Ramos (cell line): Measurements from ENCODE around the gene TEX9.
"Not testable (repeated sequence)": the region's sequence is repeated elsewhere in the genome, so short reads cannot be mapped to it uniquely, and the experiment has no call there.

Experiments
- in situ Hi-C: fragments of 300-500 bp; cut with MboI; formaldehyde crosslinking; loops from one replicate; pipeline ENCODE4 v1.14.3; 2022; ENCODE audit warnings: low sequenced_read_pairs; ENCODE audit not compliant: unreplicated experiment

Gene TEX9

GRCh38 chr15:56358604-56359003 is 6.6 kb upstream of the TEX9 start:
- in situ Hi-C loops, result no loop called here

GRCh38 chr15:56361987-56362386 is 3.2 kb upstream of the TEX9 start:
- in situ Hi-C loops, result no loop called here

DNA sequence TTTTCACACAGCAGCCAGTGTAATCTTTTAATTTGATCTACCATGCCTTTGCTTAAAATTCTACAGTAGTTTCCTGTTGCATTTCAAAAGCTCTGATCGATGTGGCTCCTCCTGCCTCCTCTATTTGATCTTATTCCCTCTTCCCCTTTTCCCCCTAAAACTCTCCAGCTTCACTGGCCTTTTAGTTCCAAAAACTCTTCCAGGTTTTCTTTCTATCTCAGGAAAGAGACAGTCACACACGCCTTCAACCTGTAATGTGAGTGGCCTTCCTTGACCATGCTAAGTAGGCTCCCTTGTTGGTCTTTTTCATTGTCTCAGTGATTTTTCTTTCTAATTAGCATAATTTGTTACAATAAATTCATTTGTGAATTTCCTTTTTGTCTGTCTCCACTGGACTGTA is 985 bp downstream of the TEX9 start:
- in situ Hi-C loops, result no loop called here

DNA sequence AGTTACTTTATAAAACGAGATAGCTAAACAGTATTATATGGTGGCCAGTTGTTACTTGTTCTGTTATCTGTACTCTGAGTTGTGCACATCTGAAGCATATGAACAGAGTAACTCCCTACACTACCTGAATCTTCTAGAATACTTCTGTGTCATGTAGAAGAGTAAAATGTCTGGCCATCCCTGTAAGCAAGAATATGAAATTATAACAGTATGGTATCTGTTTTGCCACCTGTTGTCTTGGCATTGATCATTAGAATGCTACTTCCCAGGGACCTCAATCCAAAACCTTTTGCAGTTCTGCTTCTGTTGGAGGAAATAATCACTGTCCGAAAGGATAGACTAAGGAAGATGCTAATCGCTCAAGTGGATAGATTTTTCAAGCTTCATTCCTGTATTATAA is 1.9 kb downstream of the TEX9 start:
- in situ Hi-C loops, result no loop called here

DNA sequence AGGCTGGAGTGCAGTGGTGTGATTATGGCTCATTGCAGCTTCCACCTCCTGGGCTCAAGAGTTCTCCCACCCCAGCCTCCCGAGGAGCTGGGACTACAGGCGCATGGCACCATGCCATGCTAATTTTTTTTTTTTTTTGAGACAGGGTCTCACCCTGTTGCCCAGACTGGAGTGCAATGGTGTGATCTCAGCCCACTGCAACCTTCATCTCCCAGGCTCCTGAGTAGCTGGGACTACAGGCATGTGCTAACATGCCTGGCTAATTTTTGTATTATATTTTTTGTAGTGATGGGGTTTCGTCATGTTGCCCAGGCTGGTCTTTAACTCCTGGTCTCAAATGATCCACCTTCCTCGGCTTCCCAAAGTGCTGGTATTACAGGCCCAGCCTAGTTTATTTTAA is 4.0 kb downstream of the TEX9 start:
- in situ Hi-C loops, result no loop called here

DNA sequence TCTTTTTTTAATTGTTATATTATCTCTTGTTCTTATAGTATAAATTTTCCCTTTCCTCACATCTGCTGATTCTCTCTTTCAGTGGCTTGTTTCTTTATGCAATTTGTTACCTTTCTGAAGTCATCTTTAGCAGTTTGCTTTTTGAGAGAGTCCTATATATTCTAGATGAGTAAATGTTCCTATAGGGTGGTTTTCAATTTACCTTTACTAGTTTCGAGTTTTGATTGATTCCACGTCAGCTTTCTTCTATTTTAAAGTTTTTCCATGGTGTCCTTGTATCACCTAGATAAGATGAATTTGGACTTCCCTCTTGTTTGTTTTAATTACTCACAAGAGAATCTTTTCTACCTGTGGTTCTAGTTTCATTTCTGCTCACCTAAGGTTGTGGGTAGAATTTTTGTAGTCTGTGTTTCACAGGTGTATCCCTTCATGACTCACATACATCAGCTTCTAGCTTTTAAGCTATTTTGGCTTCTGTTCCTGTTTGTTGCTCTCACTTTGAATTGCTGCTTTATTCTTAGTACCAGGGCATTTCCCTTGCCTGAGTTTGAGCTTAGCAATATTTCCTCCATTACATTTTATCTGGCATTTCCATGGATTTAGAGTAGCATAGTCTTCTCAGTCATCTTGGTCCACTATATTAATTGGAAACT is 6.4 kb downstream of the TEX9 start:
- in situ Hi-C loops, result no loop called here

DNA sequence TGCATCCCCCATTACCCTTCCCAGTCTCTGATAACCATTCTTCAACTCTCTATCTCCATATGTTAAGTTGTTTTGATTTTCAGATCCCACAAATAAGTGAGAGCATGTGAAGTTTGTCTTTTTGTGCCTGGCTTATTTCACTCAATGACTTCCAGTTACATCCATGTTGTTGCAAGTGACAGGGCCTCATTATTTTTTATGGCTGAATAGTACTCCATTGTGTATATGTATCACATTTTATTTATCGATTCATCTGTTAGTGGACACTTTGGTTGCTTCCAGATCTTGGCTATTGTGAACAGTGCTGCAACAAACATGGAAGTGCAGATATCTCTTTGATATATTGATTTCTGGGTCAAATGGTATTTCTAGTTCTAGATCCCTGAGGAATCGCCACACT is 9.5 kb downstream of the TEX9 start:
- in situ Hi-C loops, result not testable (repeated sequence)

- in situ Hi-C loops, result not testable (repeated sequence)
Measured at GRCh38 chr15:56377822-56378221, 12.6 kb downstream of the TEX9 start.

GRCh38 chr15:56383010-56383409 is 17.8 kb downstream of the TEX9 start:
- in situ Hi-C loops, result no loop called here

GRCh38 chr15:56385908-56386307 is 20.7 kb downstream of the TEX9 start:
- in situ Hi-C loops, result no loop called here

DNA sequence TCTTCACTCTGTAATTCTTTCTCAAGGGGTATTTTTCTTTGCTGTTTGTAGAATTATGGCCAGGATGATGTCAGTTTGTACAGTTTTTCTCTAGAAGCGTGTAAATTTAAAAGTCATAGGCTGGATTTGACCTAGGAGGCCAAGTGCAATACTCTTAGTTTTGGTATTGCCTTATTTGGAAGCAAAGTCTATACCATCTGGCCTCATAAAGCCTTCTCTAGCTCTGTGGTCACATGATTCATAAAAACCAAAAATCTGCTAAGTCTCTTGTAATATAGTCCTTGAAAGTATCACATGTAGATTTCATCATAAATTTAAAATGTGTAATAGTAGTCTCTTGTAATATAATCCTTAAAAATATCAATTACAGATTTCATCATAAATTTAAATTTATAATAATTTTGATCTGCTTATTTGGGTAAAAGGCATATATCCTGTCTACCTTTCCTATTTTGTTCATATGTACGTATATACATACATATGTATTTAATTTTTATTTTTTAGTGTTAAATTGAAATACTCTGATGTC is 25.6 kb downstream of the TEX9 start:
- in situ Hi-C loops, result no loop called here

DNA sequence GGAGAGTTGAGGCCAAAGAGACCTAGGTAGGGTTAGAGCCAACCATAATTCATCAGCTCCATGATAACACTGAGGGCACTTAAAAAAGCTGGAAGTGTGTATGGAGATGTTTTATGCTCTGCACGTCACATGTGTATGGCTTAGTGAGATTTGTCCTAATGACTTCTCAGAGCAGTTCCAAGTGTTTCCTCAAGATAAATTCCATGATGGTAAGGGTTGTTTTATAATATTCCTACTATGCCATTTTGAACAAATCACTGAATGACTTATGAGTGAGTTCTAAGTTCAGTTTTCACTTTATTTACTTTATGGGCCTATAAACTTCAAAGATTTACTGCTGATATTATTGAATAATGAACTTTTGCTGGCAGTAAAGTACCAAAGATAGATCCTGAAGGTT is 28.1 kb downstream of the TEX9 start:
- in situ Hi-C loops, result no loop called here

DNA sequence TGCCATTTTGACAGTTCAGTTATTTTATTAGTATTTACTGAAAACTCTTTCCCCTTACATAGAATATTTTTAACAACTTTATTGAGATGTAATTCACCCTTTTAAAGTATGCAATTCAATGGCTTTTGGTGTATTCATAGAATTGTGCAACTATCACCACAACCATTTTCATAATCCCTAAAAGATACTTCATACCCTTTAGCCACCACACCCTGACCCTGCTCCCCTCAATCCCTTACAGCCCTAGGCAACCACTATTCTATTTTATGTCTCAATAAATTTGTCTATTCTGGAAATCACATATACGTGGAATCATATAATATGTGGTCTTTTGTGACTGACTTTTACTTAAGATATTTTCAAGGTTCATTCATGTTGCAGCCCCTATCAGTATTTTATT is 29.7 kb downstream of the TEX9 start:
- in situ Hi-C loops, result no loop called here

- in situ Hi-C loops, result not testable (repeated sequence)
Measured at GRCh38 chr15:56397325-56397724, 32.1 kb downstream of the TEX9 start.

- in situ Hi-C loops, result not testable (repeated sequence)
Measured at GRCh38 chr15:56399209-56399608, 34.0 kb downstream of the TEX9 start.

- in situ Hi-C loops, result no loop called here
Measured at GRCh38 chr15:56410721-56411120, 45.5 kb downstream of the TEX9 start.

DNA sequence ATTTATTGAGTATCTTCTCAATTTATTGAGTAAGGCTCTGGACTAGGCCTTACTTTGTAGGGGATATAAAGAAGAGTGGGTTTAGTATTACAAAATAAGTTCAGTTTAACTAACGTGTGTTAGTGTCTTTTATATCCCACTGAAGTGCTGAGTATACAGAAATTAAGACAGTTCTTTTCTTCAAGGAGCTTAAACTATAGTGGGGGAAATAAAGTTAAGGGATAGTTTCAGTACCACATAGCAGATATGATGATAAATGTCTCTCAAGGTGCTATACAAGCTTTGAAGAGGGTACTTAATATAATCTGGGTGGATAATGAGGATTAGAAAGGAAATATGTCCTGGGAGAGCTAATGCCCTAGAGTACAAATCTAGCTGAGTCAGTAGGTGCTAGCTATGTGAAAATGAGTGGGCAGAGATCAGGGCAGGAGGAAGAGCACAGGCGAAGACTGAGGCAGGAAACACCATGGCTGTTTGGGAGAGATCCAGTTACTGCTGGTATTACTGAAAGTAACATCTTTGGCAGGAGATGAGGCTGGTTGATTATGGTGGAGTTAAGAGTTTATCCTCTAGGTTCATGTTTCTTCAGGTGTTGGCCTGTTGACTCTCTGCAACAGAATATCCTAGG is 46.0 kb downstream of the TEX9 start:
- in situ Hi-C loops, result no loop called here

GRCh38 chr15:56413114-56413733 is 48.0 kb downstream of the TEX9 start:
- in situ Hi-C loops, result not testable (repeated sequence)

GRCh38 chr15:56425276-56425675 is 60.0 kb downstream of the TEX9 start:
- in situ Hi-C loops, result loop anchor here (25.0 kb wide), 1 partner anchor 763 kb away; no protein-coding TSS in a partner anchor

DNA sequence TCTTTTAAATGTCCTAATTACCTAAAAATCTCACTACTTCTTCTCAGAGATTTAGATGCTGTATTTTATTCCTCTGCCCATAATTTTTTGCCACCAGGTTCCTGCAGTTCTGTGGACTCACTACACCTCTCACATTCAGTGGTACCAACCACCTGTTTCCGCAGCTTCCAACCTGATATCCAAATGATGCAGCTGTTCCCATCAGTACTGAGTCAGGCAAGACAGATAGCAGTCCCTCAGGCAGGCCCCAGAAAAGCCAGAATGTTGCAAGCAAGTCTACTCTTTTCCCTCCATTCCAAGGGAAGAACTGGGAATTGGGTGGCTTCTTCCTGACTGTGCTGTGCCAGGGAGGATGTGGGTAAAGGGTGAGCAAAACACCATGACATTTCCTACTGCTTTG is 60.8 kb downstream of the TEX9 start:
- in situ Hi-C loops, result loop anchor here (25.0 kb wide), 1 partner anchor 764 kb away; no protein-coding TSS in a partner anchor

GRCh38 chr15:56428821-56429458 is 63.7 kb downstream of the TEX9 start:
- in situ Hi-C loops, result loop anchor here (25.0 kb wide), 1 partner anchor 767 kb away; no protein-coding TSS in a partner anchor
